GM12873 (cell line): ENCODE data around the gene AFF3.

Experiments used
- TF ChIP-seq, protein P1 (sequence below): IDR thresholded peaks from 2 replicates; pipeline ENCODE4 v1.5.1; 2012; ENCODE audit warnings: low read depth, mild to moderate bottlenecking, moderate library complexity, low read length, control low read depth; ENCODE audit not compliant: insufficient read depth; ENCODE audit errors: missing control alignments

The AFF3 gene

DNA sequence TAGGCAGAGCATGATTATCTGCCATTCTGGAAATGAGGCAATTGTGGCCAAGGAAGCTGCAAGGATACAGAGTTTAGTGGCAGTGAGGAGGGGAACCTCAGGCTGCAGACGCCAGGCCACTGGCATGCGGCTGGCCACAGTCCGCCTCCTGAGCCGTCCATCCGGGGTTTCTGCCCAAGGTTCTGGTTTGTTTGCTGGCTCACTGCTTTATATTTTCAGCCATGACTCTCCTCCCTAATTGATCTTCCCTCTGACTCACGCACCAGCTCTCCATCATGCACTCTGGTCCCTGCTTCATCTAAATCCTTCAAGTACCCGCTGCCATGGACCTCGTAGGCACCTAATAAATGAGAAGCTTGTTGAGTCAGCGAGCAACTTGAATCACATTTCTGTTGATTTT, 544.8 kb downstream of the AFF3 start:
- TF ChIP-seq, protein P1, sequence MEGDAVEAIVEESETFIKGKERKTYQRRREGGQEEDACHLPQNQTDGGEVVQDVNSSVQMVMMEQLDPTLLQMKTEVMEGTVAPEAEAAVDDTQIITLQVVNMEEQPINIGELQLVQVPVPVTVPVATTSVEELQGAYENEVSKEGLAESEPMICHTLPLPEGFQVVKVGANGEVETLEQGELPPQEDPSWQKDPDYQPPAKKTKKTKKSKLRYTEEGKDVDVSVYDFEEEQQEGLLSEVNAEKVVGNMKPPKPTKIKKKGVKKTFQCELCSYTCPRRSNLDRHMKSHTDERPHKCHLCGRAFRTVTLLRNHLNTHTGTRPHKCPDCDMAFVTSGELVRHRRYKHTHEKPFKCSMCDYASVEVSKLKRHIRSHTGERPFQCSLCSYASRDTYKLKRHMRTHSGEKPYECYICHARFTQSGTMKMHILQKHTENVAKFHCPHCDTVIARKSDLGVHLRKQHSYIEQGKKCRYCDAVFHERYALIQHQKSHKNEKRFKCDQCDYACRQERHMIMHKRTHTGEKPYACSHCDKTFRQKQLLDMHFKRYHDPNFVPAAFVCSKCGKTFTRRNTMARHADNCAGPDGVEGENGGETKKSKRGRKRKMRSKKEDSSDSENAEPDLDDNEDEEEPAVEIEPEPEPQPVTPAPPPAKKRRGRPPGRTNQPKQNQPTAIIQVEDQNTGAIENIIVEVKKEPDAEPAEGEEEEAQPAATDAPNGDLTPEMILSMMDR, result no peak

DNA sequence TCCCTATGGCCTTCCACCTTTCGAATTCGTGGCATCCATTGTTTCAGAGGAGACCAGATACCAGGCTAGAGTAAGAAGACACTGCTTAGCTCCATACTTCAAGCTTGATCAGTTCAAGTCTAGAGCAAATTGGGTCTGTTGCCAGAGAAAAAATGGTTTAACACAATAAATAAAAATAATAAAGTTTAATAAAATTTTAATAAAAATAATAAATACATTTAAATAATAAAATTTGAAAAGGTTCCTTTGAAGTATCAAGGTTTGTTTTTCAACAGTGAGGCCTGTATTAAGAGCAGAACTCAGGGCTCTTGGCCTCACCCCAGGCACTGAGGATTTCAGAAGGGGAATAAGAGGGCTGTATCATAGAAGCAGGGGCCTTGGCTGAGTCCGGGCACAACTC, 547.0 kb downstream of the AFF3 start:
- TF ChIP-seq, protein P1, result no peak

DNA sequence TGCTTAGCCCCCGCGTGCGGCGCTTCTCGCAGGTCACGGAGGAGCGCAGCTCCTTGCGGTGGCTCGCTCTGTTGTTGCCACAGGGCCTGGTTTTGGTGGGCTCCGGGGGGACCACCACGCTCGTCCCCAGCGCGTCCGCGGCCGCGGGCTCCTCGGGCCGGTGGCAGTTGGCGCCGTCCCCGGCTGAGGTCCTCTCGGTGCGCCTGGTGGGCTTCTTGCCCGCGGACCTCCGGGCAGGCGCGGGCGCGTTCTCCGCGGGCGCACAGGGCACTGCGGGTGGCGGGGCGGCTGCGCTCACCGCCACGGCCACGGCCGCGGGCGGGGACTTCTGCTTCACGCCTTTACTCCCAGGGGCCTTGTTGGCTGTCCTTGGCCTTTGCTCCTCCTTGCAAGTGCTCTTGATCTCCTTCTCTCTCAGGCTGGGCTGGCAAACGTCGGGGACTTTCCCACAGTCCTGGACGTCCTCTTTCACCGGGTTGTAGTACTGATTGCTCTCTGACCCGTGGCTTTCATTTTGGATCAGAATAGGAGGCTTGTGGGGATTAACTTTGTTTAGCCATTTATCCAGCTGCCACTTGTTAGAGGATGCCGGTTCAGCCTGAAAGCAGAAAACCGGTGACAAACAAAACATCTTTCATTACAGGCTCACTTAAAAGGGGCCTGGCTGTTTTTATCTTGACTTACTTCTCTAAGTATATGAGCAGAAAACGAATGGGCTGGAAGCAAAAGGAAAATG, 548.5 kb downstream of the AFF3 start:
- TF ChIP-seq, protein P1, result no peak

DNA sequence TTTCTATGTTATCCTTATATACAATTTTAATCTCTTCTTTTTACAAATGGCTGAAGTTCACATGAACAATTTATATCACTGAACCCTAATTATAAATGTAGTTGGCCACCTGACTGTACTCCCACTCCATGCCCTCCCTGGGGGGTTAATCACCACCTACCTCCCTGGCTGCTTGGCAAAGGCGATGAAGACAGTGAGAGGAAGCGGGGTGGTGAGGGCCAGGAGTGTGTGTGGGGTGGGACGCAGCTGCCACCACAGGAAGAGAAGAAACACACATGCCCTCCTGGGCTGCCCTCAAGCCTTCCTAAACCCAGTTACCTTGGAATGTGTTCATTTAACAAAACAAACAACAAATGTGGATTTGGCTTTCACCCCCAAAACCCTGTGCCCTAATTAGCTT, 565.6 kb downstream of the AFF3 start:
- TF ChIP-seq, protein P1, result no peak

DNA sequence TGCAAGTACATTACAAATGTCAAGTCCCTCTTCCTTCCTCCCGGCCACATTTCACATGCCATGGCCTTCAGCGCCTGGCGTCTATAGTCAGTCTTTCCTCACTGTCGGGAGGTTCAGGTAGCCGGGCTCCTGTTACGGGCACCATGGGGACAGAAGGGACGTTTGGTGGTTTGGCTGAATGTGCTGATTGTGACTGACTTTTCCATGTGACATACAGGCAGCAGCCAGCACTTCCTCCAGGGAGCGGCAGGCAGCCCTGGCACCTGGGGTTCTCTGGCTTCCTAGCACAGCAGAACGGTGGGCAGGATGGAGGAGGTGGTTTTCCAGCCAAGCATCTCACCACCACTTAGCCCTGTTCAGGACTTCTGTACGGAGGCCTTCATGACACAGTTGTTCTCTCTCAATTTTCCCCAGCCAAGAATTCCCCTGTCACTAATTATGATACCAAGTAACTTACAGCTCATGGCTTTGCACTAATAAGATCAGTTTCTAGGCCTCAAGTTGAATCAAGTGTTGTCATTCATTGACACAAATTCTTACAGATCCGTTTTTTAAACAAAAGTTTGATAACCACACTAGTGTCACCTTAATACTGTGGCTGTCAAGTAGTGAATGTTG, 568.6 kb downstream of the AFF3 start:
- TF ChIP-seq, protein P1, result no peak

DNA sequence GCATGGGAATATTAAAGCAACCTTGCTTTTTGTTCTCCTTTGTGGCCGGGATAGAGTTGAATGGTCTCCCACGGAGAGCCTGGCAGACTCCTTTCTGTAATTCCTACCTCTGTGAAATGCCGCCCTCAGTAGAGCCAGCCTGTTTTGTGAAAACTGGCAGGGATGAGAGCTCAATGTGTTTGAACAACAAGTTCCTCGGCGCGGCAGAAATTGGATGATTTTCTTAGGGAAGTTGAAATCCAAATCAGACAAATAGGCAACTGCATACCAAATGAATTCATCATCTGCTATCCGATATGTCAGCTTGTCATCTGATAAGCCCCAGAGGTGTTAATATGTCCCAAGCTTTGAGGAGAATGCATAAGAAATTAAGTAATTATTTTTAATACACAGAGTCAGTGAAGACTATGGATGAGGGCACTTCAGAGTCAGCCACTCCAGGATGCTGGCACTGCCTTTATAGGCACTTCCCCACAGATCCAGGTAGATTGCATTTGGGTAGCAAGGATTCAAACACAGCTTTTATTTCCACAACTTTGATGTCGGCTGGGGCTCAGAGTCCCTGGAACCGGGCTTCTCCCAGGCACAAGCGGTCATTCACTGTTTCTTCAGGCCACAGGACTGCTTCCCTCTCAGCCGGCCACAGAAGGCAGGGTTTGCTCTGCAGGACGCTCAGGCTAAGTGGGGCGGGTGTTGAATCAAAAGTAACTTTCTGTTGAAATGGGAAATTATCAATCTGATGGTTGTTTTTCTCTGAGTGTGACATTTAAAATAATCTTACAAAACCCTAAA, 569.8 kb downstream of the AFF3 start:
- TF ChIP-seq, protein P1, result no peak

DNA sequence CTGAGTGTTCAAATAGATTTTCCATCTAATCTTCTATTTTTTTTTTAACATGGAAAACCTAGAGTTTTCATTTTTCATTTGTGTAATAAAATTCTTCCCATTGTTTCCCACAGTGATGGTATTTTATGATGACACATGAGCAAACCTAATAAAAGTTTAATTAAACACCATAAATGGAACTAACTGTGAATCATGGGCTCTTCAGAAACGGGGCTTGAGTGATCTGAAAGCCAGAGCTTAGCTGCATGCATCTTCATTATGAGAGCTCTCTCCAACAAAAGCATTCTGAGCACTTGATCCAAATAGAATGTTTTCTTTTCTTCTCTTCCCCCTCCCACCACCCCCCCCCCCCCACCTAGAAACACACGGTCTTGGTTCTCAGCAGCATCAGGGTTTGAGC, 570.4 kb downstream of the AFF3 start:
- TF ChIP-seq, protein P1, result no peak
